B cell (primary cell): Measurements from ENCODE around the gene MFRP. TPM values are rescaled to one million over a fixed set of nuclear protein-coding genes. Genes with fewer than 3 reads are reported as not detected.

Experiments used
- ATAC-seq: fragments of 200-7000 bp; cut with Tn5 transposase; one replicate; pipeline ENCODE4 v1.10.0; 2021; ENCODE audit warnings: low read depth, mild to moderate bottlenecking, moderate number of reproducible peaks, moderate library complexity
- CTCF ChIA-PET: fragments of 350-600 bp; sonication (Branson Sonifier 250); formaldehyde crosslinking; loops from one replicate; lab custom pipeline; 2021; ENCODE audit warnings: antibody characterized with exemption, inconsistent platforms; lab: Charles Lee
- POLR2A ChIA-PET: fragments of 350-600 bp; sonication (Branson Sonifier 250); formaldehyde crosslinking; loops from one replicate; lab custom pipeline; 2021; ENCODE audit warnings: antibody characterized with exemption; lab: Charles Lee
- DNase-seq: peaks from one replicate; pipeline ENCODE4 v3.0.0; 2013
- H2AFZ ChIP-seq: 2 replicates; pipeline ENCODE4 v1.6.1; 2012; ENCODE audit warnings: mild to moderate bottlenecking, low read depth, low read length; ENCODE audit not compliant: insufficient read depth, poor library complexity, severe bottlenecking
- H3K27ac ChIP-seq, 2 donors: 1 replicate in 1 of 2; 2 replicates in 1 of 2; pipeline ENCODE4 v1.5.1; 2012 to 2013; ENCODE audit warnings: low read length in 2 of 2, mild to moderate bottlenecking in 2 of 2, moderate library complexity in 1 of 2
- H3K27me3 ChIP-seq, 4 experiments: fragments of 200-600 bp in 1 of 4; sonication (generic) in 1 of 4; replicated peaks in 1 of 4; 1 replicate in 2 of 4; 2 replicates in 2 of 4; pipeline versions ENCODE4 v1.6.1 to v1.7.0; 2013 to 2016; ENCODE audit warnings: low read length in 3 of 4, mild to moderate bottlenecking in 2 of 4, mixed read lengths in 1 of 4, moderate library complexity in 1 of 4; ENCODE audit not compliant: insufficient read depth in 4 of 4, control insufficient read depth in 3 of 4; ENCODE audit errors: control extremely low read depth in 1 of 4
- H3K36me3 ChIP-seq, 2 experiments: replicated peaks in 1 of 2; 1 replicate in 1 of 2; 2 replicates in 1 of 2; pipeline versions ENCODE4 v1.6.1 to v1.7.1; 2013; ENCODE audit warnings: low read length in 1 of 2; ENCODE audit not compliant: insufficient read depth in 2 of 2, control insufficient read depth in 1 of 2; ENCODE audit errors: control extremely low read depth in 1 of 2, extremely low read depth in 1 of 2
- H3K4me1 ChIP-seq, 2 donors: fragments of 200-600 bp in 1 of 2; sonication (generic) in 1 of 2; 1 replicate in 1 of 2; 2 replicates in 1 of 2; pipeline versions ENCODE4 v1.5.1 to v1.6.1; 2013 to 2017; ENCODE audit warnings: low read length in 2 of 2; ENCODE audit not compliant: control insufficient read depth in 2 of 2, insufficient read depth in 2 of 2
- H3K4me2 ChIP-seq: replicated peaks from 2 replicates; pipeline ENCODE3; 2012; ENCODE audit warnings: mild to moderate bottlenecking, low read depth, low read length; ENCODE audit not compliant: poor library complexity, severe bottlenecking
- H3K4me3 ChIP-seq, 5 experiments: fragments of 200-600 bp in 1 of 5; sonication (generic) in 1 of 5; 1 replicate in 3 of 5; 2 replicates in 2 of 5; pipeline versions ENCODE4 v1.5.1 to v1.7.0; 2011 to 2016; ENCODE audit warnings: low read length in 4 of 5, mild to moderate bottlenecking in 4 of 5, low read depth in 2 of 5, control low read depth in 1 of 5, moderate library complexity in 1 of 5; ENCODE audit not compliant: insufficient read depth in 1 of 5; ENCODE audit errors: control extremely low read depth in 1 of 5, extremely low read depth in 1 of 5
- H3K79me2 ChIP-seq: fragments of 200-600 bp; sonication (generic); one replicate; pipeline ENCODE4 v1.6.0; 2016; ENCODE audit warnings: low read length; ENCODE audit not compliant: control insufficient read depth, insufficient read depth
- H3K9ac ChIP-seq: fragments of 200-600 bp; sonication (generic); 2 replicates; pipeline ENCODE4 v1.6.1; 2017; ENCODE audit warnings: mild to moderate bottlenecking, low read length, moderate library complexity
- H3K9me3 ChIP-seq, 3 donors: one replicate each; pipeline versions ENCODE4 v1.6.1 to v1.7.1; 2013; ENCODE audit warnings: low read length in 2 of 3; ENCODE audit not compliant: control insufficient read depth in 2 of 3, insufficient read depth in 1 of 3; ENCODE audit errors: control extremely low read depth in 1 of 3
- H4K20me1 ChIP-seq: 2 replicates; pipeline ENCODE4 v1.6.0; 2012; ENCODE audit warnings: mild to moderate bottlenecking, low read length; ENCODE audit not compliant: insufficient read depth, control insufficient read depth, poor library complexity, severe bottlenecking
- H3K27ac Mint-ChIP-seq: one replicate; pipeline ENCODE4 v1.8.0; 2021; ENCODE audit warnings: mixed read lengths
- H3K27me3 Mint-ChIP-seq: one replicate; pipeline ENCODE4 v1.8.0; 2021; ENCODE audit warnings: mixed read lengths
- H3K4me1 Mint-ChIP-seq: one replicate; pipeline ENCODE4 v1.8.0; 2021; ENCODE audit warnings: mixed read lengths
- H3K4me3 Mint-ChIP-seq: one replicate; pipeline ENCODE4 v1.8.0; 2021; ENCODE audit warnings: mixed read lengths
- H3K9me3 Mint-ChIP-seq: one replicate; pipeline ENCODE4 v1.8.0; 2022; ENCODE audit warnings: mixed read lengths; ENCODE audit not compliant: insufficient read depth
- EZH2 ChIP-seq: IDR thresholded peaks from 2 replicates; pipeline ENCODE4 v1.6.1; 2012; ENCODE audit warnings: borderline replicate concordance, low read depth, mild to moderate bottlenecking, moderate library complexity, low read length; ENCODE audit not compliant: insufficient read depth, poor library complexity, severe bottlenecking
- WGBS: methylation state at CpG from one replicate; pipeline ENCODE4 v1.1.5; 2013; ENCODE audit warnings: missing lambda C conversion rate; ENCODE audit not compliant: insufficient coverage; 5-methylcytosine and 5-hydroxymethylcytosine counted together
- intact Hi-C: fragments of 100-400 bp; cut with micrococcal nuclease; formaldehyde crosslinking; loops from one replicate; pipeline ENCODE4 v1.10.0; 2022
- polyA plus RNA-seq: library from polyadenylated mRNA; depleted of rRNA; stranded (reverse); fragments of >200 nt; gene quantifications from 2 replicates; pipeline ENCODE4 v1.2.3, GENCODE V29; 2012
- total RNA-seq, 2 donors: library from RNA; stranded (reverse); fragments of 120-200 nt in 1 of 2; gene quantifications; 1 replicate in 1 of 2; 2 replicates in 1 of 2; pipeline versions ENCODE4 v1.2.3 to v1.2.4, GENCODE V29; 2013 to 2022
- TF ChIP-seq, protein P1 (sequence below): fragments of 200-600 bp; IDR thresholded peaks from one replicate; pipeline ENCODE4 v1.8.0; 2022; ENCODE audit warnings: antibody characterized with exemption, mild to moderate bottlenecking

MFRP gene
- total and polyA plus RNA-seq, 2 donors (not counting 1 experiment from before 2014, with no cell fraction given), result not detected

DNA sequence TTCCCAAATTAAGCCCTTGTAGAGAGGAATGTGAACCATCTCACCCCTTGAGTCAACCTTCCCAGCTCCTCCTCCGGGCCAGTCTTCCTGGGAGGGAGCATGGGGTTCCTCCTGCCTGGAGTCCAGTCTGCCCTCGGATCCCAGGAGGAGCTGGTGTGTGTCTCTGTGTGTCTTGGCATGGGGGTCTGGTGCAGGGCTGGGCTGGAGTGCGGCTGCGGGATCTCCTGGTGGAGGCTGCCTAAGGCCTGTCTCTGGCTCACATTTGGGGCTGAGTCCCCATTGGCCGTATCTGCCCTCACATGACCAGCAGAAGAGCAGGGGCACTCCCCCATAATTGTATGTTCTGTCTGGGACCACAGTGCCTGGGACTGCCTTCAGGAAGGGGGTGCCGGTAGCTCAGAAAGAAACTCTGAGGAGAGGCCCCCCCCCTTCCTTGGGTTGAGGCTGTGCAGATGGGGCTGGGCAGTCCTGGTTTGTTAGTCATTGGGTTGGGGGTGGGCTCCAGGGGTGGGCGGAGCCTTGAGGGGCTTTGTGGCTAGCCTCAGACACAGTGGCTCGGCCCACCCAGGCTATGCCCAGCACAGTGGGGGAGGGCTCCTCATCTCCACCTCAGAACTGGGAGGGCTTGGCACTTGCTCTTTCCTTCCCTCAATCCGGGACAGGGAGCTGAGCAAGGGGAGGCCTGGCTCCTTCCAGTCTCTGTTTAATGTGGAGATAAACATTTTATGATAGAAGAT, 8.8 kb downstream of the MFRP start:
- Histone ChIP-seq H3K9me3 (peaks cover 0 to 3% (median 0%) of the 10 kb centered on the region in 3 donors), H3K4me3 (no peak overlapping the region), H4K20me1 (peaks cover 7% of the 10 kb centered on the region), H3K27me3 (peaks cover 0 to 42% (median 27%) of the 10 kb centered on the region in 4 experiments), H3K4me1 (peaks cover 37 to 43% of the 10 kb centered on the region in 2 donors), H3K27ac (no peak overlapping the region), H3K4me2 (no peak overlapping the region), H3K36me3 (peaks cover 0 to 2% of the 10 kb centered on the region in 2 experiments), H3K9ac (no peak overlapping the region), H2AFZ (no peak overlapping the region), H3K79me2 (peaks cover 14% of the 10 kb centered on the region)
- peaks cover 25% of the 10 kb centered on the region for H3K27me3 Mint-ChIP-seq
- no peaks in the 10 kb centered on the region for H3K9me3 Mint-ChIP-seq
- CTCF ChIA-PET, result interaction anchor here (0.7 to 4.0 kb wide), 11 partner anchors 11 to 236 kb away, joined by 3 to 45 read pairs (median 5); partner anchors contain the start of genes CBL and NLRX1
- no peak overlapping the region for H3K27ac Mint-ChIP-seq
- intact Hi-C loops, result no loop called here
- DNase-seq, result peak; percentile 21
- TF ChIP-seq EZH2, result no peak
- TF ChIP-seq, protein P1, sequence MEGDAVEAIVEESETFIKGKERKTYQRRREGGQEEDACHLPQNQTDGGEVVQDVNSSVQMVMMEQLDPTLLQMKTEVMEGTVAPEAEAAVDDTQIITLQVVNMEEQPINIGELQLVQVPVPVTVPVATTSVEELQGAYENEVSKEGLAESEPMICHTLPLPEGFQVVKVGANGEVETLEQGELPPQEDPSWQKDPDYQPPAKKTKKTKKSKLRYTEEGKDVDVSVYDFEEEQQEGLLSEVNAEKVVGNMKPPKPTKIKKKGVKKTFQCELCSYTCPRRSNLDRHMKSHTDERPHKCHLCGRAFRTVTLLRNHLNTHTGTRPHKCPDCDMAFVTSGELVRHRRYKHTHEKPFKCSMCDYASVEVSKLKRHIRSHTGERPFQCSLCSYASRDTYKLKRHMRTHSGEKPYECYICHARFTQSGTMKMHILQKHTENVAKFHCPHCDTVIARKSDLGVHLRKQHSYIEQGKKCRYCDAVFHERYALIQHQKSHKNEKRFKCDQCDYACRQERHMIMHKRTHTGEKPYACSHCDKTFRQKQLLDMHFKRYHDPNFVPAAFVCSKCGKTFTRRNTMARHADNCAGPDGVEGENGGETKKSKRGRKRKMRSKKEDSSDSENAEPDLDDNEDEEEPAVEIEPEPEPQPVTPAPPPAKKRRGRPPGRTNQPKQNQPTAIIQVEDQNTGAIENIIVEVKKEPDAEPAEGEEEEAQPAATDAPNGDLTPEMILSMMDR, result no peak
- peaks cover 42% of the 10 kb centered on the region for H3K4me1 Mint-ChIP-seq
- ATAC-seq, result no peak
- POLR2A ChIA-PET, result interaction anchor here (0.6 to 1.5 kb wide), 3 partner anchors 16 to 54 kb away, joined by 3 to 11 read pairs (median 8); no protein-coding TSS in a partner anchor
- 84% methylated on average over 5 of the region's 9 CpGs for WGBS
- H3K4me3 Mint-ChIP-seq, result no peak overlapping the region
